Stomach (tissue), 4 donors: ENCODE data around the gene GLDC.

ENCODE experiments used
- EP300 ChIP-seq: sonication (generic); formaldehyde crosslinking; IDR thresholded peaks from one replicate; pipeline ENCODE4 v1.6.1; 2017; ENCODE audit warnings: antibody characterized with exemption
- POLR2AphosphoS5 ChIP-seq, 3 donors: sonication (generic); formaldehyde crosslinking; IDR thresholded peaks; one replicate each; pipeline ENCODE4 v1.6.1; 2016; ENCODE audit warnings: antibody characterized with exemption in 3 of 3
- TF ChIP-seq, protein P1 (sequence below), 7 experiments: fragments of 450-650 bp in 4 of 7; fragments of 200-600 bp in 3 of 7; sonication (generic) in 3 of 7; IDR thresholded peaks; one replicate each; pipeline ENCODE4 v1.5.1; 2016 to 2019; ENCODE audit warnings: antibody characterized with exemption in 7 of 7, control low read depth in 2 of 7, mild to moderate bottlenecking in 1 of 7

DNA sequence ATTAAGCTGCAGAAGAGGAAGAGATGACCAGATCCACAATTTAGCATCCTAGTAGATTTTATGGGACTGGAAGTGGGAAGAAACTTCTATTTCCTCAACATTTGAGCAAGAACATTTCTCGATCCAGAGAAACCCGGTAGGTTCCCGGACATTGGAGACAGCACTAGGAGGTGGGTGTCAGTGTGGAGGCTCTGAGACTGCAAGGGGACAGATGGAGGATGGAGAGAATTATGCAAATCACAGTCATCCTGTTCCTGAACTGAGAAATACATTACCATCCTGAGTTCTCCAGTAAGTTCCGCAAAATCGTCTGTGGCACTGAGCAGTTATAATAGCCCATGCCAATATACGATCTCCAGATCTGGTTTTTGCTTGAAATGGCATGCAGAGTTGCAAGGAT is 25.6 kb downstream of the GLDC start:
- TF ChIP-seq EP300 (no peak), POLR2AphosphoS5 (IDR thresholded peaks at IDR 0.05) (no peak)
- TF ChIP-seq, protein P1, sequence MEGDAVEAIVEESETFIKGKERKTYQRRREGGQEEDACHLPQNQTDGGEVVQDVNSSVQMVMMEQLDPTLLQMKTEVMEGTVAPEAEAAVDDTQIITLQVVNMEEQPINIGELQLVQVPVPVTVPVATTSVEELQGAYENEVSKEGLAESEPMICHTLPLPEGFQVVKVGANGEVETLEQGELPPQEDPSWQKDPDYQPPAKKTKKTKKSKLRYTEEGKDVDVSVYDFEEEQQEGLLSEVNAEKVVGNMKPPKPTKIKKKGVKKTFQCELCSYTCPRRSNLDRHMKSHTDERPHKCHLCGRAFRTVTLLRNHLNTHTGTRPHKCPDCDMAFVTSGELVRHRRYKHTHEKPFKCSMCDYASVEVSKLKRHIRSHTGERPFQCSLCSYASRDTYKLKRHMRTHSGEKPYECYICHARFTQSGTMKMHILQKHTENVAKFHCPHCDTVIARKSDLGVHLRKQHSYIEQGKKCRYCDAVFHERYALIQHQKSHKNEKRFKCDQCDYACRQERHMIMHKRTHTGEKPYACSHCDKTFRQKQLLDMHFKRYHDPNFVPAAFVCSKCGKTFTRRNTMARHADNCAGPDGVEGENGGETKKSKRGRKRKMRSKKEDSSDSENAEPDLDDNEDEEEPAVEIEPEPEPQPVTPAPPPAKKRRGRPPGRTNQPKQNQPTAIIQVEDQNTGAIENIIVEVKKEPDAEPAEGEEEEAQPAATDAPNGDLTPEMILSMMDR (IDR thresholded peaks at IDR 0.05) = no peak
